IPS-15b (cell line): ENCODE measurements around the gene UBE2L5.

Experiments used
- H3K27me3 ChIP-seq: one replicate; pipeline ENCODE4 v1.6.1; 2013; ENCODE audit warnings: low read length; ENCODE audit not compliant: control insufficient read depth, insufficient read depth
- H3K36me3 ChIP-seq: one replicate; pipeline ENCODE4 v1.6.1; 2013; ENCODE audit warnings: low read length; ENCODE audit not compliant: control insufficient read depth, insufficient read depth
- H3K4me1 ChIP-seq: one replicate; pipeline ENCODE4 v1.6.1; 2013; ENCODE audit warnings: mild to moderate bottlenecking, low read length; ENCODE audit not compliant: control insufficient read depth, insufficient read depth
- H3K4me3 ChIP-seq: one replicate; pipeline ENCODE4 v1.5.1; 2013; ENCODE audit warnings: low read depth, low read length
- H3K9ac ChIP-seq: one replicate; pipeline ENCODE4 v1.6.1; 2013; ENCODE audit warnings: low read depth, mild to moderate bottlenecking, low read length
- H3K9me3 ChIP-seq: one replicate; pipeline ENCODE4 v1.6.1; 2013; ENCODE audit warnings: mild to moderate bottlenecking, low read length; ENCODE audit not compliant: control insufficient read depth, insufficient read depth

The UBE2L5 gene

GRCh38 chr13:30392681-30393045, 29.6 kb upstream of the UBE2L5 start:
- Histone ChIP-seq H3K36me3 (no peaks in the 10 kb centered on the region), H3K4me3 (no peak overlapping the region), H3K27me3 (peaks cover 2% of the 10 kb centered on the region), H3K4me1 (peaks cover 17% of the 10 kb centered on the region), H3K9me3 (no peaks in the 10 kb centered on the region), H3K9ac (no peak overlapping the region)

DNA sequence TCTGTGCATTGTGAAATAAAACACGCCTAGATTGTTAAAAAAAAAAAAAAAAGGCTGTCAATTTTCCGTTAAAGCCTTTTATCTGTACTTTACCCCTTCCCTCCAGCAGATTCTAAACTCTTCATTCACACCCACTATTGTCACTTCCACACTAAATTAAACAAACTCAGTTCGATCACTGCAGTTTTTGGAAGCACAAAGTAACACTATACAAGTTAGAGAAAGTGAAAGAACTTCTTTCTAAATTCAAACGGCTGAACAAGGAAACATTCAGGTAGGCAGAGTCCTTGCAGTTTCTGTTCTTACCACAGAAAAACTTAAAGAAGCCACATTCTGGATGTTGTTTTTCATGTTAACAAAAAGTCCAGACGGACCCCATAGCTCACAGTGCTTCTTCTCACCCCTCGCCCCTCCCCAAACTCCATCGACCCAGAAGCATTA, 27.5 kb upstream of the UBE2L5 start:
- H3K27me3 ChIP-seq: peaks cover 2% of the 10 kb centered on the region
- no peaks in the 10 kb centered on the region for H3K9me3 ChIP-seq
- H3K4me1 ChIP-seq: peaks cover 13% of the 10 kb centered on the region
- peak overlapping the region; percentile 75 for H3K9ac ChIP-seq
- peak overlapping the region; percentile 79 for H3K4me3 ChIP-seq
- no peaks in the 10 kb centered on the region for H3K36me3 ChIP-seq

DNA sequence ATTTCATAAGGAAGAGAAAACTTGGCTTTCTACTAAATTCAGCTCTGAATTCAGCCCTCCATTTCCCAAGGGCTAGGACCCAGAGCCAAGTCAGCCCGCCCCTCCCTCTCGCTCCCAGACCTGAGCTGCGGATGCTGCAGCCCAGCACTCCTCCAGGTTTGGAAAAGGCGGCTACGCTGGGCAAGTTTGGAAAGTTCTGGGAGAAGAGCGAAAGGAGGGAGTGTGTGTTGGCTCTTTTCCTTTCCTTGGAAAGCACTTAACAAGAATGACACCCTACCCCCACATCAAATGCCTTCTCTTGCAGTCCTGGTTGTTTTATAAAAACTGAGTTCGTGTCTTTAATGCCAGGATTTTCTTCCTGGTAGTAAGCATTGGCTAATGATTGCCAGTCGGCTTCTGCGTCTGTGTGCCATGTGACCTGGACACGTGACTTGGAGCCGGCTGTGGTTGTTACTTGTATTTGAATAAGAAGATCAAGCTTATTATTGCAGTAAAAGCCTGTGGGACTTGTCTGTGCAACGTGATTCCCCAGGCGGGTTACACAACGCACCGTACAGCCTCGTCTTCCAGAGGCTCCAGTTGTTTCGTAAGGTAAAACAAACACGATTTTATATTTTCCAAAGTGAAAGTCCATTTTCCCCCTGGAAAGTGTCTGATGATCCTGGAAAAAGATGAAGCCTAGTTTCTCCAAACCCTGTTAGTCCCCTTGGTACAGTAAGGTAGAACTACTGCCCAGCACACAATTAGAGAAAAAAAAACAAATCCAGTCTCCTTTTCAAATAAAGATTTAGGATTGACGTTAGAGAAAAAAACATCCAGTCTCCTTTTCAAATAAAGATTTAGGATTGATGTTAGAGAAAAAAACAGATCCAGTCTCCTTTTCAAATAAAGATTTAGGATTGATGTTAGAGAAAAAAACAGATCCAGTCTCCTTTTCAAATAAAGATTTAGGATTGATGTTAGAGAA, 26.8 kb upstream of the UBE2L5 start:
- Histone ChIP-seq H3K4me3 (peak overlapping the region; percentile 79), H3K9ac (peak overlapping the region; percentile 75), H3K27me3 (peaks cover 2% of the 10 kb centered on the region), H3K9me3 (no peaks in the 10 kb centered on the region), H3K4me1 (peaks cover 13% of the 10 kb centered on the region), H3K36me3 (no peaks in the 10 kb centered on the region)

DNA sequence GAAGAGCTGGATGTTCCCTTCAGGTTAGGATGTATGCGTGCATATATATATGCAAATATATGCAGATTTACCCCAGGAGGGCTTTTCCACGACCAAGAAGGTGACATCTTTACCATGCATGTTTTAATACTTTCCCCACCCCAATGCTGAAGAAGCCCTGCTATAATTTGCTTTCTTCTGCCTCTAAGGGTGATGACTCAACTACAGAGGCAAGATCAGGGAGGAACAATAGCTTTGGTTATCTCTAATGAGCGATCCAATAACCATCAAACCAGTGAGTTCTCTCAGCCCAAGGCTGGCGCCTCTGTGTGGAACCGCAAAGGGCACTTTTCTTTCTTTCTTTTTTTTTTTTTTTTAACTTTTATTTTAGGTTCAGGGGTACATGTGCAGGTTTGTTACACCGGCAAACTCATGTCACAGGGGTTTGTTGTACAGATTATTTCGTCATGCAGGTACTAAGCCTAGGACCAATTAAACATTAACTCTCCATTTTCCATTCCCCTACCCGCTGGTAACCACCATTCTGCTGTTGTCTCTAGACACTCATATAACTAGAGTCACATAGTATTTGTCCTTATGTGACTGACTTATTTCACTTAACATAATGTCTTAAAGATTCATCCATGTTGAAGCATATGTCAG, 25.7 kb upstream of the UBE2L5 start:
- Histone ChIP-seq H3K27me3 (peaks cover 2% of the 10 kb centered on the region), H3K9ac (no peak overlapping the region), H3K4me3 (no peak overlapping the region)

GRCh38 chr13:30398601-30399072, 23.7 kb upstream of the UBE2L5 start:
- peaks cover 16% of the 10 kb centered on the region for H3K4me1 ChIP-seq
- peaks cover 2% of the 10 kb centered on the region for H3K27me3 ChIP-seq
- H3K9me3 ChIP-seq: no peaks in the 10 kb centered on the region
- no peaks in the 10 kb centered on the region for H3K36me3 ChIP-seq
- H3K4me3 ChIP-seq: no peak overlapping the region
- H3K9ac ChIP-seq: no peak overlapping the region

More for the DNA sequence above, 25.7 kb upstream of the UBE2L5 start:
- peaks cover 13% of the 10 kb centered on the region for H3K4me1 ChIP-seq
- H3K9me3 ChIP-seq: no peaks in the 10 kb centered on the region
- H3K36me3 ChIP-seq: no peaks in the 10 kb centered on the region

DNA sequence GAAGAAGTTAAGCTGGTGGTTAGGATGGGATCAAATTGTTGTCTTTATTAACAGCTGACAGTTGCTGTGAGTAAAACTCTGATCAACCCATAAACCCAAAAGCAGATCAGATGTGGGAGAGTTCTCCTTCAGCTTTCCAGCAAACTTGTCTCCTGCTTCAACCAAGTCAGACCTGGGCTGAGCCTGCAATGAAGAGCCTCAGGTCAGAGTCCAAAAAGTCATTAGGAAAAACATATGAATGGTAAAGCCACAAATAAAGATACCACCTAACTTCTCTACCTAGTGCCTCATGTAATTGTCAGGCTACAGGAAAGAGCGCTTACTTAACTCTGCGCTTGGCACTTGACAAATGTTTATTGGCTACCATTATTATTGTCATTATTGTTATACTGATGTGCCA, 21.9 kb upstream of the UBE2L5 start:
- H3K9me3 ChIP-seq: no peaks in the 10 kb centered on the region
- H3K4me3 ChIP-seq: no peak overlapping the region
- peaks cover 10% of the 10 kb centered on the region for H3K4me1 ChIP-seq
- no peak overlapping the region for H3K9ac ChIP-seq
- H3K36me3 ChIP-seq: no peaks in the 10 kb centered on the region
- H3K27me3 ChIP-seq: no peaks in the 10 kb centered on the region

GRCh38 chr13:30401347-30401746, 20.9 kb upstream of the UBE2L5 start:
- H3K4me1 ChIP-seq: peaks cover 5% of the 10 kb centered on the region
- no peak overlapping the region for H3K4me3 ChIP-seq
- no peaks in the 10 kb centered on the region for H3K9me3 ChIP-seq
- H3K36me3 ChIP-seq: no peaks in the 10 kb centered on the region
- no peaks in the 10 kb centered on the region for H3K27me3 ChIP-seq
- H3K9ac ChIP-seq: no peak overlapping the region

DNA sequence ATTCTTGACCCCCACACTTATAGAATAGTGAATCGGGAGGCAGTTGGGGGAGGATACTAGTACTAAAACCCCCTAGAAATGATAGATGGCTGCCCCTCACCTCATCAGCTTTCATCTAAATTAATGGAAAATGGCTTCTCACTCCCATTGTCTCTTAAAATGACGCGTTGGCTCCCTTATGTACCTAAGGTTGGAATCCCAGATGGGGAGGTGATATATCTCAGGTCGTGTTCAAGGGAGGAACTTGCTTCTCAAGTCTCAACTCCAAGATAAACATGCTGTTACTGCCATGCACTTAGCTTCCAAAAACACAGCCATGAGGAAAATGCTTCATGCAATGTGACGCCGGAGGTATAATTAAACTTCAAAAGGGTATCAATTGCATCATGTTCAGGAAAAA, 18.8 kb upstream of the UBE2L5 start:
- peaks cover 8% of the 10 kb centered on the region for H3K27me3 ChIP-seq
- no peak overlapping the region for H3K9ac ChIP-seq
- no peak overlapping the region for H3K4me3 ChIP-seq
- H3K4me1 ChIP-seq: peaks cover 3% of the 10 kb centered on the region
- H3K9me3 ChIP-seq: no peaks in the 10 kb centered on the region
- no peaks in the 10 kb centered on the region for H3K36me3 ChIP-seq

- Histone ChIP-seq H3K4me1 (peaks cover 3% of the 10 kb centered on the region), H3K4me3 (no peak overlapping the region), H3K9me3 (no peaks in the 10 kb centered on the region), H3K27me3 (peaks cover 15% of the 10 kb centered on the region), H3K36me3 (no peaks in the 10 kb centered on the region), H3K9ac (no peak overlapping the region)
These were observed 18.1 kb upstream of the UBE2L5 start for GRCh38 chr13:30404207-30404606.

- Histone ChIP-seq H3K27me3 (peaks cover 22% of the 10 kb centered on the region), H3K9me3 (no peaks in the 10 kb centered on the region), H3K4me1 (no peaks in the 10 kb centered on the region), H3K4me3 (no peak overlapping the region), H3K36me3 (no peaks in the 10 kb centered on the region), H3K9ac (no peak overlapping the region)
These were observed 15.4 kb upstream of the UBE2L5 start for GRCh38 chr13:30406779-30407416.

DNA sequence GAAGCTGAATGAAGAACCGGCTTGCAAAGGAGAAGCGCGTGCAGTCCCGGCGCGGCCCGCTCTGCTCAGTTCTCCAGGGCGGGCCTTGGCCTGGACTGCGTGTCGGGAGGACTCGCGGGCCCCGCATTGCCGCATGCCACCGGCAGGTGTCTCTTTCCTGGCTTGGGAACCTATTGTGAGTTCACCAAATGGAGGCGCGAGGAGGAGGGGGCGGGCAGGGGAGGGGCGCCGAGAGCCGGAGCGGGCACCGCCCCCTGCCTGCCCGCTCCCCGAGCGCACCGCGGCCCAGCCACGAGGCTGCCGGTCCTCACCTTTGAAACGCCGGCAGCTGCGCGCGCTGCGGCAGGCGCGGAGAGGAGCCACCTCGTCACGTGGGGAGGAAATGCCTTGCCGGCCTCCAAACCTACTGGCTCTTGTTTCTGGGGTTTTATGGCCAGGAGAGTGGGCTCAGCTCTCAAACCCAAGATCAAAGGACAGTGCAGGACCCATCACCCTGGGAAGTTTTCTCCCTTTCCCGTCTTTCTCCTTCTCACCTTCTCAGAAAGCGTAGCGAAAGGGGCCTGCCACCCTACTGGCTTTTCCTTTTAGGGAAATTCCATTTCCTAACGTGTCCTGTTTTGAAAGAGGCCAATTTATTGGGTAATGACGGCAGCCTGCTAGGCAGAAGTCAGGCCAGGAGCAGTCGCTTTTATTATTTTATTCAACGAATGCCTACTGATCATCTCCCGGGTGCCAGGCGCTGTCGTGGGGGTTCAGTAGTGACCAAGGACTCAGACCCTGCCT, 13.8 kb upstream of the UBE2L5 start:
- H3K27me3 ChIP-seq: peaks cover 22% of the 10 kb centered on the region
- H3K4me1 ChIP-seq: no peaks in the 10 kb centered on the region
- peak overlapping the region; percentile 45 for H3K4me3 ChIP-seq
- H3K9me3 ChIP-seq: no peaks in the 10 kb centered on the region
- no peaks in the 10 kb centered on the region for H3K36me3 ChIP-seq
- H3K9ac ChIP-seq: no peak overlapping the region
